Astrocyte of the spinal cord (primary cell): Measurements from ENCODE around the gene SFT2D2.
A peak's percentile ranks its signal among the peaks of the same experiment; 100 is the strongest.

Experiments
- DNase-seq: peaks from one replicate; pipeline ENCODE4 v3.0.0; 2011; ENCODE audit warnings: low read depth, low spot score
- H3K4me3 ChIP-seq: 2 replicates; pipeline ENCODE4 v1.5.1; 2011; ENCODE audit warnings: low read depth, mild to moderate bottlenecking, low read length, moderate library complexity
- in situ Hi-C: cut with HindIII; loops from 2 replicates; pipeline ENCODE4 v1.10.0; 2017; ENCODE audit warnings: low sequenced_read_pairs
- TF ChIP-seq, protein P1 (sequence below): IDR thresholded peaks from 2 replicates; pipeline ENCODE4 v1.5.1; 2012; ENCODE audit warnings: low read depth, mild to moderate bottlenecking, low read length, inconsistent platforms

Gene SFT2D2

DNA sequence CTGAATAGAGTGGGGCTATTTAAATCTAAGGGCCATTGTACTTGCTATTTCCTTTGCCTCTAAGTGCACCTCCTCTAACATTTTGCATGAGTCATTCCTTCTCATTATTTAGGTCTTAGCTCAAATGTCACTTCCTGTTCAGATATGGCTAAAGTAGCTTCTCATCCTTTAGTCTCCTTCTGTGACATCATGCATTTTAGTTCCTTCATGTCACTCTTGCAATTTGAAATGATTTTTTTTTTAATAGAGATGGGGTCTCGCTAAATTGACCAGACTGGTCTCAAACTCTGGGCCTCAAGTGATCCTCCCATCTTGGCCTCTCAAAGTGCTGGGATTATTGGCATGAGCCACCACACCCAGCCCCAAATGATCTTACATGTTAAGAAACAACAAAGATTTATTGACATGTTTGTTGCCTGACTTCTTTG, 61.4 kb downstream of the SFT2D2 start:
- in situ Hi-C loops = no loop called here
- no peak overlapping the region for H3K4me3 ChIP-seq
- DNase-seq = peak; percentile 69
- TF ChIP-seq, protein P1, sequence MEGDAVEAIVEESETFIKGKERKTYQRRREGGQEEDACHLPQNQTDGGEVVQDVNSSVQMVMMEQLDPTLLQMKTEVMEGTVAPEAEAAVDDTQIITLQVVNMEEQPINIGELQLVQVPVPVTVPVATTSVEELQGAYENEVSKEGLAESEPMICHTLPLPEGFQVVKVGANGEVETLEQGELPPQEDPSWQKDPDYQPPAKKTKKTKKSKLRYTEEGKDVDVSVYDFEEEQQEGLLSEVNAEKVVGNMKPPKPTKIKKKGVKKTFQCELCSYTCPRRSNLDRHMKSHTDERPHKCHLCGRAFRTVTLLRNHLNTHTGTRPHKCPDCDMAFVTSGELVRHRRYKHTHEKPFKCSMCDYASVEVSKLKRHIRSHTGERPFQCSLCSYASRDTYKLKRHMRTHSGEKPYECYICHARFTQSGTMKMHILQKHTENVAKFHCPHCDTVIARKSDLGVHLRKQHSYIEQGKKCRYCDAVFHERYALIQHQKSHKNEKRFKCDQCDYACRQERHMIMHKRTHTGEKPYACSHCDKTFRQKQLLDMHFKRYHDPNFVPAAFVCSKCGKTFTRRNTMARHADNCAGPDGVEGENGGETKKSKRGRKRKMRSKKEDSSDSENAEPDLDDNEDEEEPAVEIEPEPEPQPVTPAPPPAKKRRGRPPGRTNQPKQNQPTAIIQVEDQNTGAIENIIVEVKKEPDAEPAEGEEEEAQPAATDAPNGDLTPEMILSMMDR = no peak

DNA sequence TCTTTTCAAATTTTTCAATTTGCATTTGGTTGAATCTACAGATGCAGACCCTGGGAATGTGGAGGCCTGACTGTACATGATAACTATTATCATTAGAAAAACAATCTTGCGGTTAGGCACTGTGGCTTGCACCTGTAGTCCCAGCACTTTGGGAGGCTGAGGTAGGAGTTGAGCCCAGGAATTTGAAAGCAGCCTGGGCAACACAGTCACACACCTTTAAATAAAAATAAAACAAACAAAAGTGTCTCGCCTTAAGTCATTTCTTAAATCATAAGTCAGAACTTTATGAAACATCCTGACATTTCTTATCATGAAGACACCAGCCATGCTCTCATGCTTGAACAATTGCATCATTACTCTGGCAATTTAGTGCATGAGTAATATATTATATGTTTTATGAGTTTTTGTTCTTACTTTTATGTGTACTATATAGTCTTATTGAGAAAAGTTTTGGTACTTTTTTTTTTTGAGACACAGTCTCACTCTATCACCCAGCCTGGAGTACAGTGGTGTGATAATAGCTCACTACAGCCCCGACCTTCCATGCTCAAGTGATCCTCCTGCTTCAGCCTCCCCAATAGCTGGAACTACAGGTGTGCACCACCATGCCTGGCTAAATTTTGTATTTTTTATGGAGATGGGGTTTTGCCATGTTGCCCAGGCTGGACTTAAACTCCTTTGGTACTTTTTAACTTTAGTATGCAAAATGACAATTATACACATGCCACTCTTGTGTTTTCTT, 62.7 kb downstream of the SFT2D2 start:
- DNase-seq = peak; percentile 16
- in situ Hi-C loops = no loop called here
- TF ChIP-seq, protein P1 = no peak
- H3K4me3 ChIP-seq = no peak overlapping the region

DNA sequence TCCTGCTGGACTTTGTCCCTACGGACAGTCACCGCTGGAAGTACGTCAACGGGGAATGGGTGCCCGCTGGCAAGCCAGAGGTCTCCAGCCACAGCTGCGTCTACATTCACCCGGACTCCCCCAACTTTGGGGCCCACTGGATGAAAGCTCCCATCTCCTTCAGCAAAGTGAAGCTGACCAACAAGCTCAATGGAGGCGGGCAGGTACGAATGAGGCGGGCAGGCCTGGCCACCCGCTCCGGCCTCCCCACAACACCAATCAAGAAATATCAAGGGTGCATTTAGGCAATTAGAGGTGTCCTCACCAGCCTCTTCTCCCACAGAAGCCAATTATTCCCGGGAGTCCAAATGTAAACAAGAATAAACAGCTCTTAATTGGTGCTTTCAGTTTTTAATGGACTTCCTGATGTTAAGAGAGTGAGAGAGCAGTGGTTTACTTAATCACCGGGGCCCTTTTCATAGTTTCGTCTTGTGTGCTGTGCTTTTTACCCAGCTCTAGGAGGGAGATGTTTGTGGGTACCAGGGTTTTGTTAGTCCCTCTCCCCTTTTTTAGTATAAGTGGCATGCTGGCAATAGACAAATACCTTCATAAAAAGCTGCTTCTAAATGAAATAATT, 65.5 kb downstream of the SFT2D2 start:
- TF ChIP-seq, protein P1 = no peak
- H3K4me3 ChIP-seq = no peak overlapping the region
- DNase-seq = no peak
- in situ Hi-C loops = no loop called here

DNA sequence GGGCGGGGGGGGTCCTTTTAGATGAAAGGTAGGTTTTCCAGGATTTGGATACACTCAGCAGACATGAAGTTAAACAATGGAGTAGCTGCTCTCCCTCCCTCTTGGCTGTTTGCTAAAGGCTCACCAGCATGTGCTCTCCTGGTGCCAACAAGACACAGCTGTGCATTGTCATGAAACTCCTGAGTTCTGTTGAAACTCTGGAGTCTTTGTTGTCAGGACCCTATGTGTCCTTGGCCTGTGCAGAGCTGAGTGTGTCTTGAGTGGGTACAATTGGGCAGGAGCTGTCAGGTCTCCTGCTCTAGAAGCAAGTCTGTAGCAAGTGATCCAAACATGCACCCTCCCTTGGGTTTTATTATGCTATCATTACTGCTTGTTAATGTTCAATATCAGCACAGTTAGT, 67.6 kb downstream of the SFT2D2 start:
- no peak for DNase-seq
- in situ Hi-C loops = no loop called here
- no peak overlapping the region for H3K4me3 ChIP-seq
- TF ChIP-seq, protein P1 = no peak

DNA sequence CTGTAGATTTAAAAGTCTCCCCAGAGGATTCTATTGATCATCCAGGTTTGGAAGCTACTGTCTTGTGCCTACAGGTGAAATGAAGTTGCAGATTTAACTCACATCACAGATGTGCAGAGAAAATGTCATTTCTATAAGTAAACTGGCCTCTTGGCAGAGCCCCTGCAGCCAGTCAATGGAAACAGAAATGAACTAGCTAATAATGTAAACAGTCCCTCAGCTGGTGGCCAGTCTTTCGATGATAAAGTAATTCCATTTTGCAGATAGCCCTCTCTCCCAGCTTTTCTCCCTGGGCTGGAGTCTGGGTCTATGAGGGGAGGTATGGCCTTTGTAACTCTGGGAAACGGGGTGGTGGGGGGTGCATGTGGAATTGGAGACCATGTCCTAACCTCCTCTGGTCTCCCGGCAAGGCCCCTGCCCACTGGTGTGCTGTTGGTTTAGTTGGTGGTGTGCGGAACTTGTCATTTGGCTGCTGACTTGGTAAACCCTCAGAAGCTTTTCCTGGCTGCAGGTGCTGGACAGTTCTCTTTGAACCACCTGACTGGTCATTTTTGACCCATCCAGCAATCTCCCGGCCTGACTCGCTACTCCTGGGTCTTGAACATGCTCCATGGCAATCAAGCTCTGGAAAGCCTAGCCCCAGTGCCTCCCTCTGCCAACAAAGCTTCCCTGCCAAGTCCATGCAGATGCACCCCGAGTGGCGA, 69.8 kb downstream of the SFT2D2 start:
- TF ChIP-seq, protein P1 = no peak
- in situ Hi-C loops = no loop called here
- H3K4me3 ChIP-seq = no peak overlapping the region
- no peak for DNase-seq

DNA sequence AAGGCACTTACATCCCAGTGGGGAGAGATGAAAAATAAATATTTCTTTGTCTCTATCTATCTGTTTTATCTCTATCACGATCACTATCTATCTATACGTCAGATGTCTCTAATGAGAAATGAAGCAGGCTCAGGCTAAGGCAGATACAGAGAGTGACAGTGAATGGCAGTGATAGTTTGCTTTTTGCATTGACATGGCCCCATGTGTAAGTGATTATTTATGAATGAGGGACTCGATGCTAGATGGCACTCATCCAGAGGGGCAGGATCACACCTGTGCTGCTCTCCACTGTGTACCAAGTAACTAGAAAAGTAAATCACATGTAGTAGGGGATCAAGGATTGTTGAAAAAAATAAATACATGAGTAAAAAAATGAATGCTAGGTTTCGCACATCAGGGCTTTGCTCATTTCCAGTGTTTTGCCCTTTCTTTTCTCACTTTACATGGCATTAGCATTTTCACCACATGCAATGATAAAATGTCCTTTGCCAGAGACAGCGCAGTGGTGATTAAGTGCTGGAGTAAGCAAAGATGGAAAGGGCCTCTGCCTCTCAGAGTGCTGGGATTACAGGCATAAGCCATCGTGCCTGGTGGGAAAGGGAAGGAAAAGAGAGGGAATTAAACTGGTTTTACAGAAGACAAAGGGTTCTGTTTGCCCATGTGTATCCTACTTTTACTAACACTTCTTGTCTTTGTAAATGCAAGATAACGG, 71.4 kb downstream of the SFT2D2 start:
- in situ Hi-C loops = no loop called here
- H3K4me3 ChIP-seq = no peak overlapping the region
- TF ChIP-seq, protein P1 = no peak
- no peak for DNase-seq
